ENCODE results near the gene MIA3.

GRCh38 chr1:222711319-222712252, 93.7 kb downstream of the MIA3 start:
- TF ChIP-seq CTCF (IDR thresholded peaks at IDR 0.05; ENCODE audit: low read depth, low read length, poor library complexity, severe bottlenecking), result no peak
- no peak for TF ChIP-seq EZH2phosphoT487 (IDR thresholded peaks at IDR 0.05; ENCODE audit: borderline replicate concordance, low read length)
